K562 (cell line): Measurements from ENCODE around the gene AADAC. TPM values are rescaled to one million over a fixed set of nuclear protein-coding genes. Genes with fewer than 3 reads are reported as not detected.

Experiments used
- ATF6 ChIP-seq: sonication (generic); formaldehyde crosslinking; IDR thresholded peaks from 2 replicates; pipeline ENCODE4 v1.4.0; 2020; ENCODE audit warnings: mild to moderate bottlenecking, missing genetic modification reagents
- HDAC1 ChIP-seq, 2 experiments: fragments of 450-650 bp; IDR thresholded peaks; 2 replicates each; pipeline ENCODE4 v1.6.1; 2016 to 2017; ENCODE audit warnings: inconsistent platforms in 1 of 2, mild to moderate bottlenecking in 1 of 2, moderate library complexity in 1 of 2
- MAFK ChIP-seq: IDR thresholded peaks from 2 replicates; pipeline ENCODE4 v1.6.1; 2011; ENCODE audit warnings: low read length, improper control_type of control experiment
- MGA ChIP-seq: fragments of 450-650 bp; IDR thresholded peaks from 2 replicates; pipeline ENCODE4 v1.6.1; 2016; ENCODE audit warnings: mild to moderate bottlenecking, moderate library complexity
- MIER1 ChIP-seq: fragments of 450-650 bp; IDR thresholded peaks from 2 replicates; pipeline ENCODE4 v1.6.1; 2016; ENCODE audit warnings: antibody characterized with exemption, mild to moderate bottlenecking, low read depth
- SNIP1 ChIP-seq: fragments of 450-650 bp; IDR thresholded peaks from 2 replicates; pipeline ENCODE4 v1.7.1; 2017; ENCODE audit warnings: low read depth, mild to moderate bottlenecking
- TCF3 ChIP-seq: sonication (generic); formaldehyde crosslinking; IDR thresholded peaks from 2 replicates; pipeline ENCODE4 v1.4.0; 2020; ENCODE audit warnings: mild to moderate bottlenecking, missing genetic modification reagents
- TCF7 ChIP-seq: sonication (generic); IDR thresholded peaks from 2 replicates; pipeline ENCODE4 v1.6.1; 2016; ENCODE audit warnings: antibody characterized with exemption, borderline replicate concordance
- UBTF ChIP-seq, 2 experiments: IDR thresholded peaks; 2 replicates each; pipeline ENCODE4 v1.6.1; 2012; ENCODE audit warnings: improper control_type of control experiment in 2 of 2, low read depth in 2 of 2, low read length in 2 of 2, borderline replicate concordance in 1 of 2
- polyA plus RNA-seq, 8 experiments: library from polyadenylated mRNA; depleted of rRNA in 4 of 8; stranded (reverse) in 5 of 8; unstranded in 3 of 8; fragments of >200 nt; fragmentation: Nextera tagmentation in 2 of 8; fragmentation: Illumina TruSeq in 1 of 8; extraction: Ambion mirVana in 2 of 8; extraction: Trizol in 1 of 8; gene quantifications; 2 replicates each; pipeline versions ENCODE4 v1.2.1 to v1.2.3, GENCODE V29; 2011 to 2014; ENCODE audit warnings: inconsistent platforms in 1 of 8, missing spikeins in 1 of 8
- total RNA-seq, 7 experiments: library from RNA; depleted of rRNA in 6 of 7; stranded (reverse); fragments of >200 nt in 6 of 7; fragmentation: Illumina TruSeq in 2 of 7; extraction: Trizol in 2 of 7; gene quantifications; 2 replicates each; pipeline versions ENCODE4 v1.2.1 to v1.2.3, GENCODE V29; 2011 to 2021; ENCODE audit warnings: low replicate concordance in 1 of 7

AADAC gene
- total and polyA plus RNA-seq, 9 of the 15 experiments (the other 6 are each of a cell fraction or from before 2014, with no cell fraction given) = 0.47 TPM; not detected in 8

GRCh38 chr3:151798466-151798865 is 15.4 kb upstream of the AADAC start (continued):
- TF ChIP-seq MGA = no peak
- TF ChIP-seq UBTF (IDR thresholded peaks at IDR 0.05; ENCODE audit: borderline replicate concordance in 1 of 2, low read depth in 2 of 2, low read length in 2 of 2) = no peak
- TF ChIP-seq SNIP1 = no peak
- no peak for TF ChIP-seq TCF3
- TF ChIP-seq HDAC1 (IDR thresholded peaks at IDR 0.05) = no peak
- no peak for TF ChIP-seq MAFK
- TF ChIP-seq TCF7 = no peak
- TF ChIP-seq MIER1 = no peak
- TF ChIP-seq ATF6 (CRISPR knock-in tag) = no peak
